PC-9 (cell line): Measurements from ENCODE around the gene GPRIN1. TPM values are rescaled to one million over a fixed set of nuclear protein-coding genes. Genes with fewer than 3 reads are reported as not detected.

Source experiments
- BruUV-seq: library from RNA; stranded (reverse); fragments of 400-500 nt; replicated peaks from 2 replicates; lab custom pipeline; 2021; lab: Mats Ljungman, UMichigan
- CTCF ChIA-PET: fragments of 300-600 bp; sonication (Branson Sonifier 250); formaldehyde crosslinking; loops from one replicate; lab custom pipeline; 2022; ENCODE audit warnings: antibody characterized with exemption; lab: Charles Lee
- POLR2A ChIA-PET: fragments of 300-600 bp; sonication (Branson Sonifier 250); formaldehyde crosslinking; loops from one replicate; lab custom pipeline; 2022; ENCODE audit warnings: antibody characterized with exemption; ENCODE audit not compliant: unreplicated experiment; lab: Charles Lee
- DNase-seq, 2 experiments: peaks; one replicate each; pipeline versions ENCODE4 v3.0.0 to v3.0.0-alpha.2; 2015 to 2022; ENCODE audit warnings: mixed read lengths in 1 of 2
- H2AFZ ChIP-seq: fragments of 200-600 bp; sonication (generic); 2 replicates; pipeline ENCODE4 v1.8.1; 2017; ENCODE audit warnings: antibody characterized with exemption
- H3F3A ChIP-seq: fragments of 200-600 bp; sonication (generic); 2 replicates; pipeline ENCODE4 v1.8.1; 2017; ENCODE audit warnings: antibody characterized with exemption, mild to moderate bottlenecking, low read depth; ENCODE audit not compliant: insufficient read depth
- H3K27ac ChIP-seq: fragments of 200-600 bp; sonication (generic); 2 replicates; pipeline ENCODE4 v1.6.1; 2016; ENCODE audit warnings: mixed run types
- H3K27me3 ChIP-seq: fragments of 200-600 bp; sonication (generic); 2 replicates; pipeline ENCODE4 v1.6.1; 2016; ENCODE audit warnings: low read depth, mixed run types; ENCODE audit not compliant: insufficient read depth
- H3K36me3 ChIP-seq: fragments of 200-600 bp; sonication (generic); 2 replicates; pipeline ENCODE4 v1.6.1; 2016; ENCODE audit warnings: low read depth, mixed run types
- H3K4me1 ChIP-seq: fragments of 200-600 bp; sonication (generic); replicated peaks from 2 replicates; pipeline ENCODE4 v1.6.1; 2016; ENCODE audit warnings: mixed run types; ENCODE audit not compliant: insufficient read depth
- H3K4me2 ChIP-seq: fragments of 200-600 bp; sonication (generic); 2 replicates; pipeline ENCODE4 v1.6.1; 2017; ENCODE audit warnings: mixed run types
- H3K4me3 ChIP-seq: fragments of 200-600 bp; sonication (generic); 2 replicates; pipeline ENCODE4 v1.6.1; 2016; ENCODE audit warnings: mixed run types
- H3K79me2 ChIP-seq: fragments of 200-600 bp; sonication (generic); 2 replicates; pipeline ENCODE4 v1.6.1; 2017; ENCODE audit warnings: low read depth, mixed run types
- H3K9me2 ChIP-seq: fragments of 200-600 bp; sonication (generic); 2 replicates; pipeline ENCODE4 v1.8.1; 2017; ENCODE audit warnings: mild to moderate bottlenecking; ENCODE audit not compliant: insufficient read depth
- H3K9me3 ChIP-seq: fragments of 200-600 bp; sonication (generic); 2 replicates; pipeline ENCODE4 v1.8.1; 2016; ENCODE audit warnings: low read depth; ENCODE audit not compliant: insufficient read depth
- H4K20me1 ChIP-seq: fragments of 200-600 bp; sonication (generic); 2 replicates; pipeline ENCODE4 v1.8.1; 2017; ENCODE audit not compliant: insufficient read depth
- CTCF ChIP-seq: fragments of 200-600 bp; sonication (generic); conservative IDR thresholded peaks from 2 replicates; pipeline ENCODE4 v1.6.1; 2017; ENCODE audit warnings: mixed run types, antibody characterized with exemption, mild to moderate bottlenecking, moderate library complexity
- EZH2 ChIP-seq: fragments of 200-600 bp; sonication (generic); IDR thresholded peaks from 2 replicates; pipeline ENCODE4 v1.8.0; 2017; ENCODE audit warnings: antibody characterized with exemption, low read depth
- intact Hi-C: fragments of 100-400 bp; cut with micrococcal nuclease; formaldehyde crosslinking; loops from one replicate; pipeline ENCODE4 v1.10.0; 2022; ENCODE audit not compliant: unreplicated experiment
- total RNA-seq: library from RNA; stranded (reverse); gene quantifications from 2 replicates; pipeline ENCODE4 v1.2.3, GENCODE V29; 2021

Gene GPRIN1
- total RNA-seq, 1 experiment from 2014 or later = 7.2 TPM

DNA sequence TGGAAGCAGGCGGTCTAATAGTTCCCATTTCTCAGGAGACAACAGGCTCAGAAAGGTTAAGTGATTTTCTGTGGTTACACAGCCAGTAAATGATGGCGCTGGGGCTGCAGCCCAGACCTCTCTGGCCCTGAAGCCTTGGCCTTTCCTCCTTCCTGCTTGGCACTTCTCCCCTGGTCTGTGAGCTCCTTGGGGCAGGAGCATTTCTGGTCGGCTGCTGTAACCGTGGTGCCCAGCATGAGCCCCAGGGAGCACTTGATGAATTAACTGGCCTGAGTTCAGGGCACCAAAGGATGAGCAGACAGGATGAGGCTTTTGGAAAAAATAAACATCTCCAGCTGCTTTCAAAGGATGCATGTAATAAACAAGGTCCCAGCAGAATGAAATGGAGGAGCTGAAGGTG, 30.6 kb downstream of the GPRIN1 start:
- H3K9me2 ChIP-seq = no peaks in the 10 kb centered on the region
- H3K36me3 ChIP-seq = no peaks in the 10 kb centered on the region
- 0 out of 2 replicates have a peak, but pooled peaks cover 4% of the 10 kb centered on the region for H3K4me1 ChIP-seq
- BruUV-seq = no TSS peak
- peaks cover 5% of the 10 kb centered on the region; the same call in 1 of the 2 replicates for H3F3A ChIP-seq
- no peaks in the 10 kb centered on the region; the same call in 1 of the 2 replicates for H3K9me3 ChIP-seq
- no peaks in the 10 kb centered on the region for H3K79me2 ChIP-seq
- no peak overlapping the region for H3K27ac ChIP-seq
- H3K4me2 ChIP-seq = no peak overlapping the region
- ChIA-PET POLR2A (no interaction called here), CTCF (interaction anchor here (0.8 kb wide), 1 partner anchor 849 kb away, joined by 3 read pairs; no protein-coding TSS in a partner anchor)
- TF ChIP-seq EZH2 (no peak), CTCF (no peak)
- intact Hi-C loops = no loop called here
- DNase-seq = no peak
- no peaks in the 10 kb centered on the region; the same call in 1 of the 2 replicates for H3K27me3 ChIP-seq
- no peak overlapping the region for H3K4me3 ChIP-seq
- no peak overlapping the region for H2AFZ ChIP-seq
- no peaks in the 10 kb centered on the region for H4K20me1 ChIP-seq

GRCh38 chr5:176578391-176578808, 31.6 kb downstream of the GPRIN1 start:
- H4K20me1 ChIP-seq = no peaks in the 10 kb centered on the region
- peak overlapping the region; percentile 34; the same call in 1 of the 2 replicates for H3K4me2 ChIP-seq
- intact Hi-C loops = loop anchor here (1.0 kb wide), 1 partner anchor 162 kb away; the partner anchor contains the start of gene CLTB
- ChIA-PET CTCF (interaction anchor here (0.8 kb wide), 1 partner anchor 848 kb away, joined by 3 read pairs; no protein-coding TSS in a partner anchor), POLR2A (interaction anchor here (0.6 kb wide), 1 partner anchor 847 kb away, joined by 5 read pairs; no protein-coding TSS in a partner anchor)
- no peaks in the 10 kb centered on the region for H3K36me3 ChIP-seq
- peak; percentile 63 to 86 for DNase-seq
- H3K4me3 ChIP-seq = no peak overlapping the region
- H3K27me3 ChIP-seq = no peaks in the 10 kb centered on the region
- 0 out of 2 replicates have a peak, but pooled peaks cover 4% of the 10 kb centered on the region for H3K4me1 ChIP-seq
- TF ChIP-seq CTCF = peak; percentile 83
- no peak for TF ChIP-seq EZH2
- H3F3A ChIP-seq = peaks cover 5% of the 10 kb centered on the region; the same call in 1 of the 2 replicates
- no TSS peak for BruUV-seq
- H3K79me2 ChIP-seq = no peaks in the 10 kb centered on the region
- no peak overlapping the region for H2AFZ ChIP-seq
- H3K9me2 ChIP-seq = no peaks in the 10 kb centered on the region
- H3K9me3 ChIP-seq = no peaks in the 10 kb centered on the region
- no peak overlapping the region for H3K27ac ChIP-seq

- H3K9me3 ChIP-seq = no peaks in the 10 kb centered on the region
- intact Hi-C loops = loop anchor here (1.0 kb wide), 1 partner anchor 161 kb away; the partner anchor contains the start of gene CLTB
- BruUV-seq = no TSS peak
Measured at GRCh38 chr5:176577312-176578176, 32.4 kb downstream of the GPRIN1 start.

More at GRCh38 chr5:176577312-176578176, 32.4 kb downstream of the GPRIN1 start:
- no peak for DNase-seq
- Histone ChIP-seq H3K4me1 (0 out of 2 replicates have a peak, but pooled peaks cover 4% of the 10 kb centered on the region), H3K9me2 (no peaks in the 10 kb centered on the region), H3F3A (peaks cover 5% of the 10 kb centered on the region; the same call in 1 of the 2 replicates), H3K36me3 (no peaks in the 10 kb centered on the region), H3K4me2 (no peak overlapping the region), H3K27ac (no peak overlapping the region), H3K27me3 (no peaks in the 10 kb centered on the region), H3K79me2 (no peaks in the 10 kb centered on the region), H3K4me3 (no peak overlapping the region), H2AFZ (no peak overlapping the region), H4K20me1 (no peaks in the 10 kb centered on the region)
- POLR2A ChIA-PET = no interaction called here
- CTCF ChIA-PET = no interaction called here
- TF ChIP-seq EZH2 = no peak
